Spinal cord (tissue), 10 donors: ENCODE results near the gene PCSK6. TPM values are rescaled to one million over a fixed set of nuclear protein-coding genes. Genes with fewer than 3 reads are reported as not detected.
A peak's percentile ranks its signal among the peaks of the same experiment; 100 is the strongest.

Experiments used
- DNase-seq, 6 donors: peaks; one replicate each; pipeline versions ENCODE4 v3.0.0 to v3.0.0-alpha.2; 2013 to 2015; ENCODE audit warnings: low spot score in 6 of 6, low read depth in 4 of 6
- H3K27ac ChIP-seq: one replicate; pipeline ENCODE4 v1.5.1; 2013; ENCODE audit warnings: low read depth, low read length, control low read depth
- H3K27me3 ChIP-seq: one replicate; pipeline ENCODE4 v1.6.1; 2013; ENCODE audit warnings: low read length; ENCODE audit not compliant: control insufficient read depth, insufficient read depth
- H3K36me3 ChIP-seq: one replicate; pipeline ENCODE4 v1.6.1; 2013; ENCODE audit warnings: low read length; ENCODE audit not compliant: control insufficient read depth, insufficient read depth
- H3K4me1 ChIP-seq: one replicate; pipeline ENCODE4 v1.6.1; 2013; ENCODE audit warnings: low read length; ENCODE audit not compliant: control insufficient read depth, insufficient read depth
- H3K4me3 ChIP-seq: one replicate; pipeline ENCODE4 v1.5.1; 2013; ENCODE audit warnings: low read depth, low read length, control low read depth
- H3K9me3 ChIP-seq: one replicate; pipeline ENCODE4 v1.6.1; 2013; ENCODE audit warnings: low read length; ENCODE audit not compliant: control insufficient read depth, insufficient read depth
- WGBS: methylation state at CpG from one replicate; pipeline ENCODE4 v1.1.5; 2013; ENCODE audit warnings: missing lambda C conversion rate; ENCODE audit not compliant: insufficient coverage; 5-methylcytosine and 5-hydroxymethylcytosine counted together
- long read RNA-seq, 4 donors: transcript quantifications; one replicate each; lab custom pipeline, GENCODE V29; 2026
- polyA plus RNA-seq, 2 donors: library from polyadenylated mRNA; unstranded; fragments of 120-200 nt; gene quantifications; one replicate each; pipeline ENCODE4 v1.2.1, GENCODE V29; 2013; ENCODE audit not compliant: insufficient read length in 2 of 2
- total RNA-seq, 2 donors: library from RNA; depleted of rRNA in 1 of 2; stranded (reverse); fragments of 120-200 nt in 1 of 2; fragments of >200 nt in 1 of 2; gene quantifications; one replicate each; pipeline versions ENCODE4 v1.2.3 to v1.2.4, GENCODE V29; 2013 to 2014
- donor health status: healthy.

The PCSK6 gene
- 10 to 100 TPM; 12.3 to 14.3 TPM for total RNA-seq
- 10 to 100 TPM in 1 of 2 donors, 1 to 10 TPM in 1; 8.6 to 11.1 TPM for polyA plus RNA-seq
- long read RNA-seq, donor 1, full-length matches to known transcripts = 2 of 2 reads
- long read RNA-seq, donor 1, partial matches to known transcripts = 0 of 2 reads
- long read RNA-seq, donor 1, other reads (novel, unspliced or antisense) = 0 of 2 reads
- long read RNA-seq, donor 2 = 0 reads
- long read RNA-seq, donor 3 = 0 reads
- long read RNA-seq, donor 4, partial matches to known transcripts = 0 of 1 reads
- long read RNA-seq, donor 4, other reads (novel, unspliced or antisense) = 0 of 1 reads

GRCh38 chr15:101489599-101490407, at the start of gene PCSK6:
Gene PCSK6, minus strand, starts transcription at chr15:101489707. Its CDS starts 37 bp downstream, at chr15:101489670.
- DNase-seq = peak in 2 of 6 donors; percentile 60 to 64

GRCh38 chr15:101538996-101539395, 49.5 kb upstream of the PCSK6 start:
- H3K27me3 ChIP-seq = no peaks in the 10 kb centered on the region
- no peak overlapping the region for H3K27ac ChIP-seq
- peaks cover 17% of the 10 kb centered on the region for H3K4me1 ChIP-seq
- H3K4me3 ChIP-seq = no peak overlapping the region
- no peaks in the 10 kb centered on the region for H3K36me3 ChIP-seq
- H3K9me3 ChIP-seq = no peaks in the 10 kb centered on the region
- DNase-seq = no peak
- WGBS = 80% methylated on average over 1 of the region's 5 CpGs

More at GRCh38 chr15:101489599-101490407, at the start of gene PCSK6:
- Histone ChIP-seq H3K4me3 (no peak within 1 kb of the TSS), H3K27me3 (peaks cover 15% of the 10 kb centered on the region), H3K27ac (no peak within 1 kb of the TSS), H3K36me3 (no peaks in the 10 kb centered on the region), H3K9me3 (no peaks in the 10 kb centered on the region), H3K4me1 (peaks cover 11% of the 10 kb centered on the region)
- WGBS = 17% methylated on average over 107 of the region's 111 CpGs

GRCh38 chr15:101538177-101538576, 48.7 kb upstream of the PCSK6 start:
- DNase-seq = no peak

GRCh38 chr15:101537483-101538080, 48.1 kb upstream of the PCSK6 start:
- no peak for DNase-seq
- WGBS = no CpG with 5 or more reads among the region's 2 CpGs
- no peak overlapping the region for H3K27ac ChIP-seq

More at GRCh38 chr15:101538177-101538576, 48.7 kb upstream of the PCSK6 start:
- WGBS = 62% methylated on average over 2 of the region's 3 CpGs
- H3K36me3 ChIP-seq = no peaks in the 10 kb centered on the region
- H3K4me1 ChIP-seq = peaks cover 17% of the 10 kb centered on the region
- no peaks in the 10 kb centered on the region for H3K9me3 ChIP-seq
- no peak overlapping the region for H3K27ac ChIP-seq
- no peaks in the 10 kb centered on the region for H3K27me3 ChIP-seq
- H3K4me3 ChIP-seq = no peak overlapping the region

GRCh38 chr15:101536875-101537405, 47.4 kb upstream of the PCSK6 start:
- no peaks in the 10 kb centered on the region for H3K9me3 ChIP-seq
- H3K4me3 ChIP-seq = no peak overlapping the region
- H3K4me1 ChIP-seq = peaks cover 17% of the 10 kb centered on the region
- 91% methylated on average over 19 of the region's 20 CpGs for whole genome bisulfite sequencing
- no peaks in the 10 kb centered on the region for H3K27me3 ChIP-seq
- no peak overlapping the region for H3K27ac ChIP-seq
- no peak for DNase-seq
- H3K36me3 ChIP-seq = no peaks in the 10 kb centered on the region

More at GRCh38 chr15:101537483-101538080, 48.1 kb upstream of the PCSK6 start:
- Histone ChIP-seq H3K36me3 (no peaks in the 10 kb centered on the region), H3K27me3 (no peaks in the 10 kb centered on the region), H3K4me3 (no peak overlapping the region), H3K9me3 (no peaks in the 10 kb centered on the region), H3K4me1 (peaks cover 17% of the 10 kb centered on the region)

GRCh38 chr15:101536166-101536874, 46.8 kb upstream of the PCSK6 start:
- H3K9me3 ChIP-seq = no peaks in the 10 kb centered on the region
- H3K4me3 ChIP-seq = no peak overlapping the region
- no peak overlapping the region for H3K27ac ChIP-seq
- WGBS = 91% methylated on average over 23 of the region's 24 CpGs
- peaks cover 17% of the 10 kb centered on the region for H3K4me1 ChIP-seq
- no peaks in the 10 kb centered on the region for H3K36me3 ChIP-seq
- no peak for DNase-seq
- H3K27me3 ChIP-seq = no peaks in the 10 kb centered on the region

- Histone ChIP-seq H3K36me3 (no peaks in the 10 kb centered on the region), H3K4me3 (no peak overlapping the region), H3K27ac (no peak overlapping the region), H3K4me1 (peaks cover 17% of the 10 kb centered on the region), H3K9me3 (no peaks in the 10 kb centered on the region), H3K27me3 (no peaks in the 10 kb centered on the region)
- DNase-seq = no peak
- 91% methylated on average over 29 of the region's 29 CpGs for WGBS
Measured at GRCh38 chr15:101535170-101535902, 45.8 kb upstream of the PCSK6 start.

GRCh38 chr15:101534376-101534970, 45.0 kb upstream of the PCSK6 start:
- H3K27me3 ChIP-seq = no peaks in the 10 kb centered on the region
- H3K27ac ChIP-seq = no peak overlapping the region
- peak in 1 of 6 donors; percentile 38 for DNase-seq
- peaks cover 17% of the 10 kb centered on the region for H3K4me1 ChIP-seq
- no peaks in the 10 kb centered on the region for H3K36me3 ChIP-seq
- no peaks in the 10 kb centered on the region for H3K9me3 ChIP-seq
- no peak overlapping the region for H3K4me3 ChIP-seq
- WGBS = 58% methylated on average over 16 of the region's 21 CpGs
